Fibroblast of pulmonary artery (primary cell): ENCODE data around the gene MRTFA.
"Not testable (repeated sequence)": the region's sequence is repeated elsewhere in the genome, so short reads cannot be mapped to it uniquely, and the experiment has no call there.

Experiments used
- DNase-seq: peaks from one replicate; pipeline ENCODE4 v3.0.0-alpha.2; 2010; ENCODE audit warnings: low read depth
- H3K4me3 ChIP-seq: replicated peaks from 2 replicates; pipeline ENCODE4 v1.5.1; 2011; ENCODE audit warnings: low read depth, mild to moderate bottlenecking, control low read depth, low read length, moderate library complexity
- CTCF ChIP-seq: IDR thresholded peaks from 2 replicates; pipeline ENCODE4 v1.5.1; 2011; ENCODE audit warnings: mild to moderate bottlenecking, control low read depth, low read length, inconsistent platforms; ENCODE audit errors: missing control alignments

MRTFA gene

GRCh38 chr22:40605761-40606160 lies 30.8 kb downstream of the MRTFA start:
- DNase-seq = peak; percentile 21
- no peak overlapping the region for H3K4me3 ChIP-seq
- TF ChIP-seq CTCF = no peak

GRCh38 chr22:40603088-40603605 lies 33.4 kb downstream of the MRTFA start:
- no peak for TF ChIP-seq CTCF
- H3K4me3 ChIP-seq = no peak overlapping the region
- peak; percentile 63 for DNase-seq

GRCh38 chr22:40602231-40602630 lies 34.3 kb downstream of the MRTFA start:
- no peak overlapping the region for H3K4me3 ChIP-seq
- no peak for TF ChIP-seq CTCF
- DNase-seq = peak; percentile 13

GRCh38 chr22:40599731-40600130 lies 36.8 kb downstream of the MRTFA start:
- no peak overlapping the region for H3K4me3 ChIP-seq
- no peak for DNase-seq
- TF ChIP-seq CTCF = no peak

GRCh38 chr22:40598712-40599111 lies 37.8 kb downstream of the MRTFA start:
- not testable (repeated sequence) for H3K4me3 ChIP-seq, DNase-seq

- H3K4me3 ChIP-seq = no peak overlapping the region
- peak; percentile 36 for DNase-seq
- no peak for TF ChIP-seq CTCF
Measured at GRCh38 chr22:40597526-40598430, 38.7 kb downstream of the MRTFA start.

GRCh38 chr22:40595497-40596234 lies 40.9 kb downstream of the MRTFA start:
- no peak for TF ChIP-seq CTCF
- DNase-seq = peak; percentile 42
- no peak overlapping the region for H3K4me3 ChIP-seq
